Activated T-cell treated with anti-CD3 and anti-CD28 coated beads for 4 hours (primary cell): Measurements from ENCODE around the gene SLC39A6.
A peak's percentile ranks its signal among the peaks of the same experiment; 100 is the strongest.
"Not testable (repeated sequence)": the region's sequence is repeated elsewhere in the genome, so short reads cannot be mapped to it uniquely, and the experiment has no call there.

Experiments used
- DNase-seq: peaks from one replicate; pipeline ENCODE4 v3.0.0-alpha.2; 2020

Gene SLC39A6

DNA sequence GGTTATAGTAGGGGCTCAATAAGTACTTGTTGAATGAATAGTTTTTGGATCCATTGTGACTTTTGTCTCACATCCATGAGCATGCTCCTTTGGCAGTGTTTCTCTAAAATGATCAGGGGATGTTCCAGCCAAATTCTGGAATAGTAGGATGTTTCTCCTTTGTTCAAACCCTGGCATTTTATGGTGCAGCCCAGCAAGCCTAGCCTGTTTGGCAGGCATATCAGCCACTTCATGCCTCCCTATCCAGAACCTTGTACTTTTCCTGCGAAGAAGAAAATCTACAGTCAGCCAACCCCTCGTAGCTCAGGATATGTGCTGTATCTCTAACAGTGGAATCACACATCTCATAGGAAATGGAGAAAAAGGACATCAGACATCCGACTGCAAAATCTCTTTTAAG lies 34.7 kb downstream of the SLC39A6 start:
- no peak for DNase-seq

DNA sequence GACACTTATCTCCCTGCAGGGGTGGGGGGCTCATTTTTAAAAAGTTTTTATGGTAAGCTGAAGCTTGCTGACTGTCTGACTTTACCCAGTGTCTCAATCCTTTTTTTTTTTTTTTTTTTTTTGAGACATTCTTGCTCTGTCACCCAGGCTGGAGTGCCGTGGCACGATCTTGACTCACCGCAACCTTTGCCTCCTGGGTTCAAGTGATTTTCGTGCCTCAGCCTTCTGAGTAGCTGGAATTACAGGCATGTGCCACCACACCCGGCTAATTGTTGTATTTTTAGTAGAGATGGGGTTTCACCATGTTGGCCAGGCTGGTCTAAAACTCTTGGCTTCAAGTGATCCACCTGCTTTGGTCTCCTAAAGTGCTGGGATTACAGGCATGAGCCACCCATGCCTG lies 37.0 kb downstream of the SLC39A6 start:
- DNase-seq = not testable (repeated sequence)

GRCh38 chr18:36089001-36089400 lies 40.1 kb downstream of the SLC39A6 start:
- no peak for DNase-seq

DNA sequence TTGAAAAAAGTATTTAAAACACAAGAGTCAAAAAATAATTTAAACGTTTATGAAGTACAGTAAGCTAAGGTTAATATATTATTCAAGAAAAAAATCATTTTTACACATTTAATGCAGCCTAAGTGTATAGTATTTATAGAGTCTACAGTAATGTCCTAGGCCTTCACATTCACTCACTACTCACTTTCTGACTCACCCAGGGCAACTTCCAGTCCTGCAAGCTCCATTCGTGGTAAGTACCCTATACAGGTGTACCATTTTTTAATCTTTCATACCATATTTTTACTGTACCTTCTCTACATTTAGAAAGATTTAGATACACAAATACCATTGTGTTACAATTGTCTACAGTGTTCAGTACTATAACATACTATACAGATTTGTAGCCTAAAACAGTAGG lies 40.9 kb downstream of the SLC39A6 start:
- DNase-seq = no peak

- DNase-seq = no peak
Observed at GRCh38 chr18:36086186-36086585, 43.0 kb downstream of the SLC39A6 start.

DNA sequence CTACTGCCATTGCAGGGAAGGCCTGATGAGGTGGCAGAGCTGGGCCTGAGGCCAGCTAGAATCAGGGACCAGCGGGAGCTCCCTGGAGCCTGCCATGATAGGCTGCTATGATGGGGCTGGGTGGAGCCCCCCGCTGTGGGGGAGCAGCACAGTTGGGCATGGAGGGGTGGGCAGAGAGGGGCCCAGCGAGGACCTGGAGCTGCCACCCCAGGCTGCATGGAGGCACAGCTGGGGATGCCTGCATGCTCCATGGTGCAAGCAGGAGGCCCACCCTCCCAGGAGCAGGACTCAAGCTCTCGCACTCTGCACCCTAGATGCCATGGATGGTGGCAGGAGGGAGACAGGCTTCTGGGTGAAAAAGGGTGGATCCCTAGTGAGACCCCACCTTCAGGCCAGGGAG lies 43.9 kb downstream of the SLC39A6 start:
- DNase-seq = no peak

GRCh38 chr18:36083729-36084128 lies 45.4 kb downstream of the SLC39A6 start:
- no peak for DNase-seq

- not testable (repeated sequence) for DNase-seq
Observed at GRCh38 chr18:36081118-36081517, 48.0 kb downstream of the SLC39A6 start.

DNA sequence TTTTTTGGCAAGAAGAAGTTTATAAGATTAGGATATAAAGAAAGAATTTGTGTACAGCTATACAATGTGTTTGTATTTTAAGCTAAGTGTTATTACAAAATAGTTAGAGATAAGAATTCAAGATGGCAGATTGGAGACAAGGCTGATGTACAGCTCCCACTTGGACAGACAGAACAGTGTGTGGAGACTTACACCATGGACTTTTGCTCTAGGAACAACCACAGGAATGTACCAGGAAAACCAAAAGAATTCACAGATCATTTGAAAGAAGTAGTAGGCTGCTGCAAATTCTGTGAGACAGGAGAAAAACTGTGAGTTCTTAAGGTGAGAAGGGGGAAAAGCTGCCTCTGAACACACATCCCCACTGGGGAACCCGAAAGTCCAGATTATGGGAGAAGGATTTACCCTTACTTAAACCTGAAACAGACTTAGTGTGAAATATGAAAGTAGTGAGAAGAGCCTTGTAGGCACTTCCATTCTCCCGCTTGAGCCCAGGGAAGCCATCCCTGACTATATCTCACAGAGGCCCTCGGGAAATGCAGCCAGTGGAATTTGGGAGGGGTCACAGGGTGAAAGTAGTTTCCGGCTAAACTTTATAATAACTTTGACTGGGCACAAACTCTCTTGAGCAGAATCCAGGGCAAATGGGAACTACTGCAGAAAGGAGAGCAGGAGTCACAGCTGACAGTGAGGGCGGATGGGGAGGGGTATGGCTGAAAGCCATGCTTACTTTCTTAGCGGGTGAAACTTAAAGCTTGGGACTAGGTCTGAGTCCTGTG lies 50.2 kb downstream of the SLC39A6 start:
- no peak for DNase-seq

- not testable (repeated sequence) for DNase-seq
Observed at GRCh38 chr18:36077764-36078163, 51.4 kb downstream of the SLC39A6 start.

DNA sequence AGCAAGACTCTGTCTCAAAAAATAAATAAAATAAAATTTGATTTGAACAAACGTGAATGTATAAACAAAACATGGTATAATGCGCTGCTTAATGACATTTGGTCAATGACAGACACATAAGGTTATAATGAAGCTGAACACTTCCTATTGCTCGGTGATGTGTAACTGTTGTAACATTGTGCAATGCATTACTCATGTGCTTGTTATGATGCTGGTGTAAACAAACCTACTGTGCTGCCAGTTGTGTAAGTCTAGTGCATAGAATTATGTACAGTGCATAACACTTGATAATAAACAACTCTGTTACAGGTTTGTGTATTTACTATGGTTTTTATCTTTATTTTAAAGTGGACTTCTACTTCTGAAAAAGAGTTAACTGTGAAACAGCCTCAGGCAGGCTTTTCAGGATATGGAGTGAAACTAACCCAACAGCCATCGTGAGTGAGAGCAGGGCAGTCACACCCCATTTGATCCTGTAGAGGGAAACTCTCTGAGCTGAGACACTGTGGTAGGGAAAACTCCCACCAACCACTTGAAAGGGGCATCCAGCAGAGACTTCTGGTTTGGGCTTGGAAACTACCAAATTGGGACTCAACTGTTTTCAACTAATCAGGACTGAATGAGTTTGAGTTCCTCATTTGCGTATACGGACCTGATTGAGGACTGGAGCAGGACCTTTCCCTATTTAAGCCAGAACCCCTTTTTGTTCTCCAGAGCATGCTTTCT lies 53.1 kb downstream of the SLC39A6 start:
- no peak for DNase-seq

DNA sequence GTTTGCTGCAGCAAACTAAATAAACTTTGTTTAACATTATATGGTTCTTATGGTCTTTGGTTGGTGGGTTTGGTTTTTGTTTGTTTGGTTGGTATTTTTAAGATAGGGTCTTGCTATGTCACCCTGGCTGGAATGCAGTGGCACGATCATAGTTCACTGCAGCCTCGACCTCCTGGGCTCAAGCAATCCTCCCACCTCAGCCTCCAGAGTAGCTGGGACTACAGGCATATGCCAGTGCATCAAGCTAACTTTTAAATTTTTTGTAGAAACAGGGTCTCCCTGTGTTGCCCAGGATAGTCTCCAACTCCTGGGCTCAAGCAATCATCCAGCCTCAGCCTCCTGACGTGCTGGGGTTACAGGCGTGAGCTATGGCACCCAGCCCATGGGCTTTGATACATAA lies 54.7 kb downstream of the SLC39A6 start:
- no peak for DNase-seq

GRCh38 chr18:36073676-36074075 lies 55.5 kb downstream of the SLC39A6 start:
- no peak for DNase-seq

DNA sequence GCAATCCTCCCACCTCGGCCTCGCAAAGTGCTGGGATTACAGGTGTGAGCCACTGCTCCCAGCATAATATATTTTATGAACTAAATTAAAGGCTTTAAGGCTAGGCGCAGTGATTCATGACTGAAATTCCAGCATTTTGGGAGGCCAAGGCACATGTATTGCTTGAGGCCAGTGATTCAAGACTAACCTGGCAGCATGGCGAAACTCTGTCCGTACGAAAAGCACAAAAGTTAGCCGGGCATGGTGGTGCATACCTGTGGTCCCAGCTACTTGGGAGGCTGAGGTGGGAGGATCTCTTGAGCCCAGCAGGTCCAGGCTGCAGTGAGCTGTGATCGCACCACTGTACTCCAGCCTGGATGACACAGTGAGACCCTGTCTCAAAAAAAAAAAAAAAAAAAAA lies 56.7 kb downstream of the SLC39A6 start:
- DNase-seq = not testable (repeated sequence)

- peak; percentile 98 for DNase-seq
Observed at GRCh38 chr18:36067055-36067957, 61.8 kb downstream of the SLC39A6 start, which contains the start of gene RPRD1A. Gene RPRD1A (minus strand): TSS chr18:36067559. CDS start chr18:36067404, 155 bp downstream.

DNA sequence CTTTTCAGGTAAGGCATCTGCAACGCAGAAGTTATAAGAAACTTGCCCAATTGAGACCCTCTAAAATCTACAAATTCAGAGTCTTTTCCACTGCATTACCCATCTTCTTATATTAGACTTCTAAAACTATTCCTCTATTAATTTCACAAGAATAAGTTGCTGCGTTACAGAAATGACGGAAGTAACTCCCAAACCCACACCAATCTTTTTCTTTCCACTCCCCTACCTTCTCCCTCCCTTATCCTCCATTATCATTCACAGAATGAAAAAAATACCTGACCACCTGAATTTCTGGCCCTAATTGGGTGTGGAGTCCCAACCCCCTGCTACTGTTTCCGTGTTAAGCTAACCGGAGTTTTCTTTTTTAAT lies 62.5 kb downstream of the SLC39A6 start:
- no peak for DNase-seq

DNA sequence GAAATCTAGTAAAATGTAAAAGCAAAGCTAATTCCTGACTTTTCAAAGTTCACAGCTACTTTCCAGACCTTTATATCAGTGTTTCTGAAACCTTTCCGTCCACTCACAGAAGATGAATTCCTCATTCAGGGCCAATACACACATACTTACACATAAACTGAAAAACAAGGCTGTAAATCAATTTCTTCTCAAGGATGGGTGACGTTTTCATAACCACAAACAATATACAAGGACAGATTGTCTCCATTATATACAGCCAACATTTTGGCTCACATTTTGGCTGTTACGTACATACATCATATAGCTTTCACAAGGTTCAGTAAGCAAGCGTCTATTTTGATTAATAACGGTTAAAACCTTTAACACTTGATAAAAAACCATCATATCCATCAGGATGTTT lies 63.1 kb downstream of the SLC39A6 start:
- DNase-seq = no peak

- not testable (repeated sequence) for DNase-seq
Observed at GRCh38 chr18:36064809-36065079, 64.4 kb downstream of the SLC39A6 start.

- no peak for DNase-seq
Observed at GRCh38 chr18:36064027-36064808, 64.9 kb downstream of the SLC39A6 start.

DNA sequence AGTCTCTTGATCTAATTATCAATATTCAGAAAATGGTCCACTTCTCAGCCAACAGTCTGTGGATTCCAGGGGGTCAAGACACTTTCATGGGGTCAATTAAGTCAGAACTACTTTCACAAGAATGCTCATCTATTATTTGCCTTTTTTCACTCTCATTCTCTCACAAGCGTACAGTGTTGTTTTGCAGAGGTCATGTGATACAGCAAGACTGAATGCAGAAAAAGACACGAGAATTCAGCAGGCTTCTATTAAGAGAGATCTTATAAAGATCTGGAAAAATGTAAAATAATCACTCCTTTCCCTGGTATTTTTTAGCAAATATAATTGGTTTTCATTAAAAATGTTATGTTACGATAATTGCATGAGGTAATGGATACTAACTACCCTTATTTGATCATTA lies 70.5 kb downstream of the SLC39A6 start:
- DNase-seq = no peak
